Kidney capillary endothelial cell (primary cell): Measurements from ENCODE around the gene CARD10.
A peak's percentile ranks its signal among the peaks of the same experiment; 100 is the strongest.

Experiments
- DNase-seq: peaks from one replicate; pipeline ENCODE4 v3.0.0-alpha.2; 2018; ENCODE audit warnings: low spot score

Gene CARD10, protein sequence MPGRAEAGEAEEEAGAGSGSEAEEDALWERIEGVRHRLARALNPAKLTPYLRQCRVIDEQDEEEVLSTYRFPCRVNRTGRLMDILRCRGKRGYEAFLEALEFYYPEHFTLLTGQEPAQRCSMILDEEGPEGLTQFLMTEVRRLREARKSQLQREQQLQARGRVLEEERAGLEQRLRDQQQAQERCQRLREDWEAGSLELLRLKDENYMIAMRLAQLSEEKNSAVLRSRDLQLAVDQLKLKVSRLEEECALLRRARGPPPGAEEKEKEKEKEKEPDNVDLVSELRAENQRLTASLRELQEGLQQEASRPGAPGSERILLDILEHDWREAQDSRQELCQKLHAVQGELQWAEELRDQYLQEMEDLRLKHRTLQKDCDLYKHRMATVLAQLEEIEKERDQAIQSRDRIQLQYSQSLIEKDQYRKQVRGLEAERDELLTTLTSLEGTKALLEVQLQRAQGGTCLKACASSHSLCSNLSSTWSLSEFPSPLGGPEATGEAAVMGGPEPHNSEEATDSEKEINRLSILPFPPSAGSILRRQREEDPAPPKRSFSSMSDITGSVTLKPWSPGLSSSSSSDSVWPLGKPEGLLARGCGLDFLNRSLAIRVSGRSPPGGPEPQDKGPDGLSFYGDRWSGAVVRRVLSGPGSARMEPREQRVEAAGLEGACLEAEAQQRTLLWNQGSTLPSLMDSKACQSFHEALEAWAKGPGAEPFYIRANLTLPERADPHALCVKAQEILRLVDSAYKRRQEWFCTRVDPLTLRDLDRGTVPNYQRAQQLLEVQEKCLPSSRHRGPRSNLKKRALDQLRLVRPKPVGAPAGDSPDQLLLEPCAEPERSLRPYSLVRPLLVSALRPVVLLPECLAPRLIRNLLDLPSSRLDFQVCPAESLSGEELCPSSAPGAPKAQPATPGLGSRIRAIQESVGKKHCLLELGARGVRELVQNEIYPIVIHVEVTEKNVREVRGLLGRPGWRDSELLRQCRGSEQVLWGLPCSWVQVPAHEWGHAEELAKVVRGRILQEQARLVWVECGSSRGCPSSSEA

DNA sequence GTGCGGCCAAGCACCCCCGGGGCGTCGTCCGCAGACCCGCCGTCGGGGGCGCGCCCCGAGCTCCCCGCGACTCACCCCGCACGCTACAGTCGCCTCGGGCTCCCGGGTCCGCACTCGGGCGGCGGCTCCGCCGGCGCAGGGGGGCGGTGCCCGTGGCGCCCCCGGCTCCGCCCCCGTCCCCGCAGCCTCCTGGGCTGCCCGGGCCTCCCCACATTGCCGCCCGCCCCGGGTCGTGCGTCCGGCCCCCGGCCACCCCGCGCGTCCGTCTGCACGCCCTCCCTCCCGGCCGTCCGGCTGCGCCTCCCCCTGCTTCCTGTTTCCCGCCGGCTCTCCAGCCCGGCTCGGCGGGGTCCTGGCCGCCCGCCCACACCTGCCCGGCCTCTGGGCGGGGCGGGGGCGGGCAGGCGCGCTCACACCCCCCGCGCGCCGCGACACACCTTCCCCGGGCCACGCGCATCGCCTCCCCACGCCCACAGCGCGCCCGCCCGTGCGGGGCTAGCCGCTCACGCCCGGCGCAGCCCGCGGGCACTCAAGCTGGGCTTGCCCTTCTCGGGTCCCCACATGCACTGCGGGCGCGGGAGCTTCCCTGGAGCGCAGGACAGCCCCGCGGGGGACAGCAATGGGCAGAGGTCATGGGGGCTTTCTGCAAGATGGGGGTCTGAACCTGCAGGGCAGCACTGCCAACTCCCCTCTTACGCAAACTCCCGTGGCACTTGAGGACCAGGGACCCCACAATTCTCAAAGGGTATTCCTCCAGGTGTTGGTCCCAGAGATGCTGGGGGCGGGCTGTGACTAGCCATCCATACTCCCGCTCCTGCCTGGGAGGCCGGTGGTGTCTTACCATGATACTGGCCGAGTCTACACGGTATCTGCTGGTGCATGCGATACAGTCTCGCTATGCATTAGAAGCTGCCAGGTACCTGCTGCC is at the start of gene CARD10:
CARD10 (minus strand) TSS at position 148 of the 928 bp plus-strand sequence. CDS start 215 bp downstream, outside the sequence.
- DNase-seq = no peak

DNA sequence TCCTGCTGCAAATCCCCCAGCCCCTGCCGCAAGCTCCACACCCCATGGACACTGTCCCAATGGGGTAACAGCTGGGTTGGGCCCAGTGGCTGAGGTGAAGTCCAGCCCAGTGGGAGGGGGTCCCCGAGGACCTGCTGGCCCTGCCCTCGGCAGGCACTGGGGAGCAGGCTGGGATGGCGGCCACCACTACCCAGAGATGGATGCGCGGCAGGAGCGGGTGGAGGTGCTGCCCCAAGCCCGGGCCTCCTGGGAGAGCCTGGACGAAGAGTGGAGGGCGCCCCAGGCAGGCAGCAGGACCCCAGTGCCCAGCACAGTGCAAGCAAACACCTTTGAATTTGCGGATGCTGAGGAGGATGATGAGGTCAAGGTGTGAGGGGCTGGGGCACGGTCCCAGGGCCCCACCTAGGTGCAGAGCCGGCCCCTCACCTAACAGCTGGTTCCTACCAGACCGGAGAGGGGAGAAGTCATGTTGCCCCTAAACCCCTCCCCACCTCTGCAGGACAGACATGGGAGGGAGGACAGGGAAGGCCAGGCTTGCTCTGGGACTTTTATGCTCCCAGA is 49.3 kb upstream of the CARD10 start:
- no peak for DNase-seq

DNA sequence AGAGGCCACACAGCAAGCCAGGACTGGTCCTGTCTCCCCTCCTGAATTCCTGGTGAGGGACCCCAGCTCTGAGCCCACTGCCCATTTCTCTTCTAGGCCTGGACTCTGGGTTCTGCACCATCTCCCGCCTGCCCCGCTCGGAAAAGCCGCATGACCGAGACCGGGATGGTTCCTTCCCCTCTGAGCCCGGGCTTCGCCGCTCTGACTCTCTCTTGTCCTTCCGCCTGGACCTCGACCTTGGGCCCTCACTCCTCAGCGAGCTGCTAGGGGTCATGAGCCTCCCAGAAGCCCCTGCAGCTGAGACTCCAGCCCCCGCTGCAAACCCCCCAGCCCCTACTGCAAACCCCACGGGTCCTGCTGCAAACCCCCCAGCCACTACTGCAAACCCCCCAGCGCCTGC is 48.8 kb upstream of the CARD10 start:
- DNase-seq = no peak

DNA sequence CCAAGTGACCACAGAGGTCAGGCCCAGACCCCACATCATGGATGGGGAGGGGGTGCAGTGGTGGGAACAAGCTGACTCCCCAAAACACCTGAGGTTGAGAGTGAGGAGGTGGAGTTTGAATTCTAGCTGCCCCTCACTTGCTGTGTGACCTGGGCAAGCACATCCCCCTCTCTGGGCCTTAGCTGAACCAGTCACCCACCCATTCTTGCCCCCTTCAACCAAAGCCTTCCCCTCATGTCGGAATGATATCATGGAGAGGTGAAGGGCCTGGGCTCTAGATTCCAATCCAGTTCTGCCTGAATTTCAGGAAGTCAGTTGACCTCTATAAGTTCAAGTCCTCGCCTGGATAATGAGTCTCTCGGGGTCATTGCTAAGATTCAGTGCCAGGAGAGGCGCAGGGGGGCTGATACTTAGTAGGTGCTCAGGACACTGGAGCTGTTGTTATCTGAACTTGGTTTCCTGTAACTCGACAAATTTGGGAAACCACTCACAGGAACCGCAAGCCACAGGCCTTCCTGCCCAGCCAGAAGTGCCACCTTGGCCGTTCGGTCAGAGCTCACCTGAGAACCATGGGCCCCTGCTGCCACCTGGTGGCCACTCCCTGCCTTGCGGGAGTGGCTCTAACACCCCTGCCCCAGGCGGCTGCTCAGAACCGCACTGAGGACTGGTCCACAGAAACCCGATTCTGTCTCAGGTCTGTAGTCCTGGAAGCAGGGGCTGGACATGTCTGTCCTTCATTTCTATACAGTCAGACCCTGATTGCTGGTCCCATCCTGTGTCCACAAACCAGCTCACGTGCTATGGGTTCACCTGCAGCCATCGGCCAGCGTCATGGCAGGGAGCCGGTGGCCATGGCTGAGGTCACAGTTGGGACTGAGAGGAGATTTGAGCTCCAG is 47.9 kb upstream of the CARD10 start:
- no peak for DNase-seq

DNA sequence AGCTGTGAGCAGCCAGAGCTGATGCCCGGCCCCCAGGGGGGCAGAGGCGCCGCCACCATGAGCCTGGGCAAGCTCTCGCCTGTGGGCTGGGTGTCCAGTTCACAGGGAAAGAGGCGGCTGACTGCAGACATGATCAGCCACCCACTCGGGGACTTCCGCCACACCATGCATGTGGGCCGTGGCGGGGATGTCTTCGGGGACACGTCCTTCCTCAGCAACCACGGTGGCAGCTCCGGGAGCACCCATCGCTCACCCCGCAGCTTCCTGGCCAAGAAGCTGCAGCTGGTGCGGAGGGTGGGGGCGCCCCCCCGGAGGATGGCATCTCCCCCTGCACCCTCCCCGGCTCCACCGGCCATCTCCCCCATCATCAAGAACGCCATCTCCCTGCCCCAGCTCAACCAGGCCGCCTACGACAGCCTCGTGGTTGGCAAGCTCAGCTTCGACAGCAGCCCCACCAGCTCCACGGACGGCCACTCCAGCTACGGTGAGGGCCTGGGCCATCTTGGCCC is 47.2 kb upstream of the CARD10 start:
- DNase-seq = no peak

DNA sequence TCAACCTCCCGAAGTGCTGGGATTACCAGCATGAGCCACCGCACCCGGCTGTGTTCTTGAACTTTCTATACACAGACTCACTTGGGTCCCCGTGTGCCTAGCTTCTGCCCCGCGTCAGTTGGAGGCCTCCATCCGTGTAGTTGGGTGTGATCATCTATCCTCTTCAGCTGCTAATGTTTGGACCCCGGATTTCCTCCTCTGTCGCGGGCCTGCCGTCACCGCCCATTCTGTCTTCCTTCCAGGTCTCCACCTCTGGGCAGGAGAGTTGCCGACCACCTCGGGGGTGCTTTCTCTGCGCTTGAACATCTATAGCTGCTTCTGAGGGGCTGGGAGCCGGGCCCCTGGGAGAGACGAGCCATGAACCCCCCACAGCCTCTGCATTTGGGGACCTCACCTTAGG is 46.6 kb upstream of the CARD10 start:
- no peak for DNase-seq

DNA sequence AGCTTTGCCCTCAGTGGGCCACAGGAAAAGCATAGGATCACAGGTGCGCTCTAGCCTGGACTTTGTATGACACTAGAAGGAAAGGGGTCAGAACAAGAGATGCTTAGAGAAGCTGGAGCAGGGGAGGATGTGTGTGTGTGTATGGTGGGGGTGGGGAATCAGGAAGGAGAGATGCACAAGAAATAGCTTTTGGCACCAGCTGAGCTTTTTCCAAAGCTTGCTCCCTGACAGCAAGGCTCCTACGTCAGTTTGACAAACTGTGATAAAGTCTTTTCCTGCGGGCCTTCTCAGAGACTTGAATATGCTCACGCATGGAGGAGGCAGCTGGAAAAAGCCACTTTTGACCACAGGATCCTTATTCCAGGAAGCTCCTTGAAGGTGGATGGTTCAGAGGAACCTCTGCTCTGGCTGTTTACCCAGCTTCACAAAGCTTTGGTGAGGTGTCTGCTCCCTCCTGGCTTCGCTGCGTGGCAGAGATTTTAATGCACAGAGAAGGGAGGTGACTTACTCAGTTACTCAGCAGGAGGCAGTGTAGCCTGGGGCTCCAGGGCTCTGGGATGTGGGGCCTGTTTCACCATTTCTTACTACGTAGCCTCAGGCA is 45.0 kb upstream of the CARD10 start:
- no peak for DNase-seq

DNA sequence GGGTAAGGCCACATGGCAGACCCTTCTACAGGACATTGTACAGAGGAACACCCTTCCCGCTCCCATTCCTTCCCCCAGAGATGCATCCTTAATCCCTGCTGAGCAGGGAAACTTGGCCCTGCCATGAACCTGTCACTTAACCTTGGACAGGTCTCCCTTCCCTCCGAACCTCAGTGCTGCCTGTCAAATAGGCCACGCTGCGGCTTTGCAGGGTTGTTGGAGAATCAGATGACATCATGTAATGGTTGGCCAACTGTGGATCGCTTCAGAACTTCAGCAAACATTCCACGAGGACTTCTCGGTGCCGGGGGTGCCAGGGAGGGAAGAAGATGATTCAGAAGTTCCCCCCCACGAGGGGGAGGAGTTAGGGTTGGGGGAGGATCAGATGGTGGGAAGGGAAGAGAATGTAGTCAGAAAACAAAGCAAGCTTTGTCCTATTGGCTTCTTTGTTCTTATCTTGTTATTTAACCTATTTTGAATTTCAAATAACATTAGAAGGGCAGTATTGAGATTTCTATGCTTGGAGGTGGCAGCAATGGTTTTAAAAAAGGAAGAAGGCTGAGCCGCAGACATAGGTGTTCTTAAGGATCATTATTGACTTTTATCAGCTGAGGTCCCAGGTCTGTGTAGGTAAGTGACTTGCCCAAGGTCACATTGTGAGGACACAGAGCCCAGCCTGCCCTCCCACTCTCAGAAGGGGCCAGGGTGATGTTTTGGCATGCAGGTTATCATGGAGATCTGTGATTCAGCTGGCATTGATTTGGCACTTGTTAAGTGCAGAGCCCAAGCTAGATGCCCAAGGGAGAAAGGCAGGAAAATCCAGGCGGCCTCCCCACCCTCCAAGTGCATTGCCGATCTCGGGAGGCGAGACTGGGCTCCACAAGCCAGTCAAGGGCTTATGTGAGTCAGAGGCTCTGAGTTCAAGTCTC is 44.2 kb upstream of the CARD10 start:
- peak; percentile 66 for DNase-seq

DNA sequence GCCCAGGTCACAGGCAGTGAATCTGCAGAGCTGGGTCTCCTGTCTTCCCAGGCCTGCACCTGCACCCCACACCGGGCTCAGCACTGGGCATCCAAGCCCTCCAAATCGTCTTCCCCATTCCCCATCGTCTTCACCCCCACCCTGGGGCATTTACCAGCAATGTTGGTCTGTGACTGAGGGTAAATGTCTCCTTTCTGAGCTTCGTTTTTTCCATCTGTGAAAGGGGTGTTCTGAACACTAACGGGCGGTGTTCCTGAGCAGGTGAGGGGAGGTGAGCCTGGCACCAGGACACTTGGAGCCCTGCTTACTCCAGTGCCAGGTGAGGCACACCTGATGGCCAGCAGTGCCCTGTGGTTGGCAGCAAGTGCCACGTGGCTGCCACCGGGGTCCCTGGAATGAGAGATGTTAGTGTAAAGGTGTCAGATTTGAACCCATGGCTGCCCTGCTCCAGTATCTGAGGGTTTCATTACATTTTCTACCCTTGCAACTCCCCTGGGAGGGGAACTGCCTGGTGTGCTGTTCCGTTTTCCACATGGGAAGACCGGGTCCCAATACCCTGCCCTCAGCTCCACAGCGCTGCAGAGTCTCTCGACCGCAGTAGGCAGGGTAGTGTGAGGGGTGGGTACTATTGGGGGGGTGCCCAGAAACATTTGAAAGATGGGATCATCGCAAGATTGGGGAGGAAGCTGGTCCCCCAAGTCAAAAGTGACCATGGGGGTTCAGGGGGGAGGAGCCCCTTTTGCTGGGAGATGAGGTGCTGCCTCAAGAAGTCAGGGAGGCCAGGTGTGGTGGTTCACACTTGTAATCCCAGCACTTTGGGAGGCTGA is 43.0 kb upstream of the CARD10 start:
- DNase-seq = no peak

DNA sequence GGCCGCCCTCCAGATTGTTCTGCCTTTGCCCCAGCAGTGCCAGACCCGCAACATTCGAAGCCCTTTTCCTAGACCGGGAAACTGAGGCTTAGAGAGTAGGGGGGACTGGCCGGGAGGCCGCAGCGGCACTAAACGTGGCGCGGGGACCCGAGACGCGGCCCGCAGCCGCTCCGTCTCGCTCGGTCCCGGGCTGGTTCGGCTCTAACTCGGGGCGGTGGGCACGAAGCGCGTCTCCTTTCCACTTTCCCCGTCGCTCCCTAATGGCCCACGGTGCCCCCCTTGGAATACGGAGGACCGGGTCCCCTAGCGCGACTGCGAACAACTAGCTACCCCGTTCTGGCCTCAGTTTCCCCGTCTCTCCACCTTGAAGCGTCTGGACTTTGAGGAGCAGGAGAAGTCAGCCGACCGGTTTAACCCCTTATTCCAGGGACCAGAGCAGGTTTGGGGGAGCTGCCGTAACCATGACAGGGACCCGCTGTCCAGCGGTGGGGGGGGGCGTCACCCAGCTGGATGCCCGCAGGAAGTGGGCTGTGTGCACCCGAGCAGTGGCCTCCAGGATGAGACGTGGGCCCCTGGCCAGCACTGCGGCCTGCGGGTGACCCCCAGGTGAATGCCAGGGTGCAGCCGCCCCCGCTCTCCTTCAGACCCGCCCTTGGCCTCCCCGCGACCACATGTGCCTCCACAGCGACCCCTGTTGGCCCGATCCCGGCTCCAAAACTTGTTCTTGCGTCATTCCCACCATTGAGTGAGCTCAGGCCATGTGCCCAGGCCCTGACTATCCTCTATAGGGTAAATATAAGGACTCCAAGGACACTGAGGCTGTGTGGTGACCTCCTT is 42.2 kb upstream of the CARD10 start:
- DNase-seq = peak; percentile 78

DNA sequence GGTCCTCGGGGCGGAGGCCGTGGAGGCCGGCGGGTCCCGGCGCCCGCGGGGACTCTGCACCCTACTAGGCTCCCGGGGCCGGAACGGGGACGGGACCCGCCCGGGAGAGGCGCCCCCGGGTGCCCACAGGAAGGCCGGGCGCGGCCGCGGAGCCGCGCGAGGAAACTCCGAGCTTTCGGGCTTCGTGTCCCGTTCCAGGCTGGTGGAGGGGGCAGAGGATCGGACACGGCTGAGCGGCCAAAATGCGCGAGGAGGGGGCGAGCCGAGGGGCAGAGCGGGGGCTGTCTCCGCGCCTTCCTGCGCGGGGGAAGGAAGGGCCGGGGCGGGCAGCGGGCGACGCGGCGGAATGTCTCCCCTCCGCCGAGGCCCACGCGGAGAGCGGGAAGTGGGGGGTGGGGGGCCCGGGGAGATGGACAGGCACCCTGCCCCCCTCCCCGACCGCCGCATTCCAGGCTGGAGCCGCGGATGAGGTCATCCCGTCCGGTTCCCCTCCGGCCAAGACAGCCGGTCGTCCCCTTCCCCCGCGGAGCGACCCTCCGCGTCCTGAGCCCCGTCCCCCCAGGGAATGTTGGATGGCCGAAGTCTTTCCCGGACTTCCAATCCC is 41.5 kb upstream of the CARD10 start:
- DNase-seq = peak; percentile 67

DNA sequence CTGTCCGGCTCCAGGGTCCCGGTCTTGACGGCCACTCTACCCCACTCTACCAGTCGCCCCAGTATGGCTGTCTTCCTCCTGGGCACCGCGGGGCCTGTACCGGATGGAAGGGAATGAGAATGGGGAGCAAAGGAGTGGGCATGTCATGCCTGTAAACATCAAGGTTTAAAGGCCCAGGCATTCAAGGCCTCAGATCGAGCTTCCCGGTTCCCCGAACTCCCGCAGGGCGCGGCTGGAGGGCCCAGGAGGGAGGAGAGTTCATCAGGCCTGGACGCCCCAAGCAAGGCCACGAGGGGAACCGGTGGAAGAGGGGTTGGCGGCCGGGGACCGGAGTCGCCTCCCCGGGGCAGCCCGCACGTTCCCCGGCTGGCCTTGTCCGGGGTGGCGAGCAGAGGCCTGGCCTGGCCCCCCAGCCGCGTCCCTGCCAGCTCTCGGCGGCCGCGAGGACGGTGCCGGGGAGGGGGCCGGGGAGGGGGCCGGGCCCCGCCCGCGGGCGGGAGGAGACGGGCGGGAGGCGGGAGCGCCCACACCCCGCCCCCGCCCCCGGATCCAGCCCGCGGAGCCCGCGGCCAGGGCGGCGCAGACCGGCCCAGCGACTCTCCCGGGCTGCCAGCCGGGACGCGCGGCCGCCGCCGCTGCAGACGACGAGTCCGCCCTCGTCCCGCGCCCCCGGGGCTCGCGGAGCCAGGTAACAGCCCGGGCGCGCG is 40.8 kb upstream of the CARD10 start, which contains the start of gene CDC42EP1:
CDC42EP1 (plus strand) TSS at position 580 of the 707 bp plus-strand sequence. CDS start 5,870 bp downstream, outside the sequence.
- no peak for DNase-seq

DNA sequence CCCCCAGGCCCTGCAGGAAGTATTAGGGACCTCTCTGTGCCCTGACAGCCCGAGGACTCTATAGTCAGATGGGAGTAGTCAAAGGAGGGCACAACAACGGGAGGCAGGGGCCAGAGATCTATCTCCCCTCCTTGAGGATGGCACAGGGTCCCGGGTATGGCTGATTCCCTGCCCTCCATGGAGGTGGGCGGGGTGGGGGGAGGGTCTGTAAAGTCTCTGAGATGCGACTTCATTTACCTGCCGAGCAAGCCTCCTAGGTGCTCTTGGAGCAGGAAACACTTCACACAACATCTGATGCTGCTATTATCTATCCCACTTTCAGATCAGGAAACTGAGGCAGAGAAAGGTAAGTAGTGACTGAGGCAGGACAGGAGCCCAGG is 40.3 kb upstream of the CARD10 start:
- DNase-seq = no peak

DNA sequence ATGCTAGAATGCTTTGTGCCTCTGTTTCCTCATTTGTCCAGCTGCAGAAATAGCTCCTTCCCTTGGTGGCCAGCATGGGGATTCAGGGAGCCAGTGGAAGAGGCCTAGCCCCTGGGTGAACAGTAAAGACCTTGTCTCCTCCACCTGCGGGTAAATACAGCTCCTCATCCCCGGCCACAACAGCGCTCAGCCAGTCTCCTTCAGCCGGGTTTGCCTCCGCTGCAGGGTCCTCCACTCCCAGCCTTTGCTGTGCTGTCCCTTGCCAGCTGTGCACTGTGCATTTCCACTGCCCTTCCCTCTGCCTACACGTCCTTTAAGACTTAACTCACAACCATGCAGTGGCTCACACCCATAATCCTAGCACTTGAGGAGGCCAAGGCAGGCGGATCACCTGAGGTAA is 39.6 kb upstream of the CARD10 start:
- DNase-seq = no peak

DNA sequence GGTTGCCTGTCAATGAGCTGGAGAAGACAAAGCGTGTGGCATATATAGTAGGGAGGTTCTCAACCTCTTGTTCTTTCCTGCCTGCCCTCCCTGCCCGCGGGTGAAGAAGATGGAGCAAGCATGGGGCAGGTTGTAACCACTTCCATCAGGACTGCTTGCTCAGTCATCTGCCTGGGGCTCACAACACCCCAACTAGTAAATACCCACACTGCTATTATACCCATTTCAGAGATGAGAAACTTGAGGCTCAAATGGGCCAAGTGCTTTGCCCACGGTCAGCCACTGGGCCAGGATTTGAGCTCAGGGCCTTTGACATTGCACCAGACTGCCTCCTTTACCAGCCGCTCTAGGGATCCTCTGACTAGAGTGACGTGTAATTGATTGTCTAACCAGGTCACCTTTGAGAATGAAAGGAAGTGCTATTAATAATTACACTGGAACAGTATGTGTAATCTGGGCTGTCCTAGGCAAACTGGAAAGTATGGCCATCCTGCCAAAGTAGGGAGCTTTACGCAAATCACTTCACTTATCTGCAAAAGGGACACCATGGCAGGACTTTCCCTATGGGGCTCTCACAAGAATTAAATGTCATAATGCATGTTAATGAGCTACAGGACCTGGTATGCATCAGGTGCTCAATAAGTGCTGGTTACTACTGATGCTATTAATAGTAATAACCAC is 38.2 kb upstream of the CARD10 start:
- DNase-seq = peak; percentile 69
